ENCODE measurements around the gene KRTAP12-4.
"Not testable (repeated sequence)": the region's sequence is repeated elsewhere in the genome, so short reads cannot be mapped to it uniquely, and the experiment has no call there.

Gene KRTAP12-4

DNA sequence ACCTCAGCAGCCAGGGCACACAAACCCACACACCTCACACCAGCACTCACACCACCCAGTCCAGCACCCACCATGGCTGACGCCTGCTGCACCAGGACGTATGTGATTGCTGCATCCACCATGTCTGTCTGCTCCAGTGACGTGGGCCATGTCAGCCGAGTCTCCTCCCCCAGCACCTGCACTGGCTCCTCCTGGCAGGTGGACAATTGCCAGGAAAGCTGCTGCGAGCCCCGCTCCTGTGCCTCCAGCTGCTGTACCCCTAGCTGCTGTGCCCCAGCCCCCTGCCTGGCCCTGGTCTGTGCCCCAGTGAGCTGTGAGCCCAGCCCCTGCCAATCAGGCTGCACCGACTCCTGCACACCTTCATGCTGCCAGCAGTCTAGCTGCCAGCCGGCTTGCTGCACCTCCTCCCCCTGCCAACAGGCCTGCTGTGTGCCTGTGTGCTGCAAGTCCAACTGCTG lies 42.4 kb downstream of the KRTAP12-4 start, which contains the start of gene KRTAP10-8:
Gene KRTAP10-8 (plus strand): TSS at position 51 of the 458 bp plus-strand sequence. CDS start 22 bp downstream, at position 73.
- POLR2A ChIA-PET, result no interaction called here
- DNase-seq (ENCODE audit: low read depth, low spot score), result no peak
- no peak within 1 kb of the TSS for H3K4me3 ChIP-seq (ENCODE audit: low read depth, low read length)
- CTCF ChIA-PET, result no interaction called here
- TF ChIP-seq, protein P1, sequence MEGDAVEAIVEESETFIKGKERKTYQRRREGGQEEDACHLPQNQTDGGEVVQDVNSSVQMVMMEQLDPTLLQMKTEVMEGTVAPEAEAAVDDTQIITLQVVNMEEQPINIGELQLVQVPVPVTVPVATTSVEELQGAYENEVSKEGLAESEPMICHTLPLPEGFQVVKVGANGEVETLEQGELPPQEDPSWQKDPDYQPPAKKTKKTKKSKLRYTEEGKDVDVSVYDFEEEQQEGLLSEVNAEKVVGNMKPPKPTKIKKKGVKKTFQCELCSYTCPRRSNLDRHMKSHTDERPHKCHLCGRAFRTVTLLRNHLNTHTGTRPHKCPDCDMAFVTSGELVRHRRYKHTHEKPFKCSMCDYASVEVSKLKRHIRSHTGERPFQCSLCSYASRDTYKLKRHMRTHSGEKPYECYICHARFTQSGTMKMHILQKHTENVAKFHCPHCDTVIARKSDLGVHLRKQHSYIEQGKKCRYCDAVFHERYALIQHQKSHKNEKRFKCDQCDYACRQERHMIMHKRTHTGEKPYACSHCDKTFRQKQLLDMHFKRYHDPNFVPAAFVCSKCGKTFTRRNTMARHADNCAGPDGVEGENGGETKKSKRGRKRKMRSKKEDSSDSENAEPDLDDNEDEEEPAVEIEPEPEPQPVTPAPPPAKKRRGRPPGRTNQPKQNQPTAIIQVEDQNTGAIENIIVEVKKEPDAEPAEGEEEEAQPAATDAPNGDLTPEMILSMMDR (IDR thresholded peaks at IDR 0.05; ENCODE audit: insufficient read depth, low read length, missing control alignments), result no peak

DNA sequence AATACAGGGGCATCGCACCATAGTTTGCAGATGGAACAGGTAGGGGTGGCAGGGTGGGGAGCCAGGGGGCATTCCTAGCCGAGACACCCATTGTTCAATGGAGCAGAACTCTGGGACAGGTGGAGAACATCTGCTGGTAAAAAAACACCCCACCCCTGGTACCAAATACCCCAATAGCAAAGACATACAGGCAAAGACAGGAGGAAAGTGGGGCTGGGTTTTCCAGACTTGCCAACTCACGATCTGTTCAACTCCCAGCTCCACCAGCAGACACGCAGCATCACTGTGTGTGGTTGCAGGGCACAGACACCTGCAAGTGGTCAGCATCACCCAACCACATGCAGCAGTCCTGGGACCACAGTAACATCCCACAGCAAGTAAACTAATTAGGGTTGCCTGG lies 42.9 kb downstream of the KRTAP12-4 start:
- TF ChIP-seq, protein P1 (IDR thresholded peaks at IDR 0.05; ENCODE audit: insufficient read depth, low read length, missing control alignments), result no peak
- ChIA-PET POLR2A (no interaction called here), CTCF (no interaction called here)
- no peak for DNase-seq (ENCODE audit: low read depth, low spot score)
- no peak overlapping the region for H3K4me3 ChIP-seq (ENCODE audit: low read depth, low read length)

DNA sequence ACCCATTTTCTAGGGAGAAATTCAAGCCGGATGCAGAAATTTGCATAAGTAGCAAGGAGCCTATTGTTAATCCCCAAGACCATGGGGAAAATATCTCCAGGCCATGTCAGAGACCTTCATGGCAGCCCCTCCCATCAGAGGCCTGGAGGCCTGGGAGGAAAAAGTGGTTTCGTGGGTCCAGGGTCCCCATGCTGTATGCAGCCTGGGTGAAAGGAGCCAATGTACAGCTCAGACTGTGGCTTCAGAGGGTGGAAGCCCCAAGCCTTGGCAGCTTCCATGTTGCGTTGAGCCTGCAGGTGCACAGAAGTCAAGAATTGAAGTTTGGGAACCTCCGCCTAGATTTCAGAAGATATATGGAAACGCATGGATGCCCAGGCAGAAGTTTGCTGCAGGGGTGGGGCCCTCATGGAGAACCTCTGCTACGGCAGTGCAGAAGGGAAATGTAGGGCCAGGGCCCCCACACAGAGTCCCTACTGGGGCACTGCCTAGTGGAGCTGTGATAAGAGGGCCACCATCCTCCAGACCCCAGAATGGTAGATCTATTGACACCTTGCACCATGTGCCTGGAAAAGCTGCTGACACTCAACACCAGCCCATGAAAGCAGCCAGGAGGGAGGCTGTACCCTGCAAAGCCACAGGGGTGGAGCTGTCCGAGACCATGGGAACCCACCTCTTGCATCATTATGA lies 44.2 kb downstream of the KRTAP12-4 start:
- POLR2A ChIA-PET; CTCF ChIA-PET; H3K4me3 ChIP-seq (ENCODE audit: low read depth, low read length); DNase-seq (ENCODE audit: low read depth, low spot score): not testable (repeated sequence)

DNA sequence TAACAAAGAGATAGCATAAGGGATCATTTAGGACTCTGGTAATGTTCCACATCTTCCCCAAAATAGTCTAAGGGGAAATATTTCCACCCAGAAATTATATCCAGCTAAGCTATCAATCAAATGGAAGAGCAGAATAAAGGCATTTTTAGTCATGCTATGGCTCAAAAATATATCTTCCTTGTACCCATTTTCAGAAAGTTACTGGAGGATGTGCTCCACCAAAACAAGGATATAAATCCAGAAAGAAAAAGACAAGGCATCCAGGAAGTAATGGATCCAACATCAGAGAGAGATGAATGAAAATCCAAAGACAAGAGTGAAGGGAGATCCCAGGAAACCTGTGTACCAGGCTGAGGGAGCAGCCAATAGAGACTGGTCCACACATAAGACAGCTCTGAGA lies 45.3 kb downstream of the KRTAP12-4 start:
- TF ChIP-seq, protein P1 (IDR thresholded peaks at IDR 0.05; ENCODE audit: insufficient read depth, low read length, missing control alignments), result no peak
- POLR2A ChIA-PET, result no interaction called here
- DNase-seq (ENCODE audit: low read depth, low spot score), result no peak
- H3K4me3 ChIP-seq (ENCODE audit: low read depth, low read length), result no peak overlapping the region
- CTCF ChIA-PET, result no interaction called here

GRCh38 chr21:44606495-44606894 lies 48.0 kb downstream of the KRTAP12-4 start:
- TF ChIP-seq, protein P1 (IDR thresholded peaks at IDR 0.05; ENCODE audit: insufficient read depth, low read length, missing control alignments), result no peak
- POLR2A ChIA-PET, result no interaction called here
- H3K4me3 ChIP-seq (ENCODE audit: low read depth, low read length), result no peak overlapping the region
- DNase-seq (ENCODE audit: low read depth, low spot score), result no peak
- CTCF ChIA-PET, result no interaction called here
